Cerebellar cortex (tissue), 1 donor: ENCODE data around the gene C1QL4.
"Not testable (repeated sequence)": the region's sequence is repeated elsewhere in the genome, so short reads cannot be mapped to it uniquely, and the experiment has no call there.

ENCODE experiments used
- DNase-seq: peaks from one replicate; pipeline ENCODE4 v3.0.0-alpha.2; 2015; ENCODE audit warnings: low spot score

The C1QL4 gene

GRCh38 chr12:49333778-49334177 is 3.2 kb downstream of the C1QL4 start:
- not testable (repeated sequence) for DNase-seq

GRCh38 chr12:49332891-49333371 is 4.1 kb downstream of the C1QL4 start:
- DNase-seq = no peak

GRCh38 chr12:49332441-49332861 is 4.5 kb downstream of the C1QL4 start:
- DNase-seq = no peak

GRCh38 chr12:49331380-49332222 is 5.4 kb downstream of the C1QL4 start:
- peak; percentile 84 for DNase-seq

DNA sequence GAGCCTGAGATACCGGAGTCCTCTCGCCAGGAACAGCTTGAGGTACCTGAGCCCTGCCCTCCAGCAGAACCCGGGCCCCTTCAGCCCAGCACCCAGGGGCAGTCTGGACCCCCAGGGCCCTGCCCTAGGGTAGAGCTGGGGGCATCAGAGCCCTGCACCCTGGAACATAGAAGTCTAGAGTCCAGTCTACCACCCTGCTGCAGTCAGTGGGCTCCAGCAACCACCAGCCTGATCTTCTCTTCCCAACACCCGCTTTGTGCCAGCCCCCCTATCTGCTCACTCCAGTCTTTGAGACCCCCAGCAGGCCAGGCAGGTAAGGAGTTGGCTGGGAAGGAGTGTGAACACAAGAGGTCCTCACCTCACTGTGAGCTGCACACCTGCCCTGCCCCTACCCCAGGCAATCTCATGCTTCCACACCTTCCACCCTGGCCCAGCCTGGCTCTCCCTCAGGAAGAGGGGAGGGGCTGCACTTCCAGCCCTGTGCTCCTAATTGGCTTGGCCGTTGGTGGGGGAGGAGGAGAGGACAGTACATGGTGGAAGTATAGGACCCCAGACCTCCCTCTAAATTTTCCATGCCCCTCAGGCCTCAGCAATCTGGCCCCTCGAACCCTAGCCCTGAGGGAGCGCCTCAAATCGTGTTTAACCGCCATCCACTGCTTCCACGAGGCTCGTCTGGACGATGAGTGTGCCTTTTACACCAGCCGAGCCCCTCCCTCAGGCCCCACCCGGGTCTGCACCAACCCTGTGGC is 6.2 kb downstream of the C1QL4 start:
- DNase-seq = no peak

- DNase-seq = no peak
Observed at GRCh38 chr12:49330032-49330619, 6.9 kb downstream of the C1QL4 start.

DNA sequence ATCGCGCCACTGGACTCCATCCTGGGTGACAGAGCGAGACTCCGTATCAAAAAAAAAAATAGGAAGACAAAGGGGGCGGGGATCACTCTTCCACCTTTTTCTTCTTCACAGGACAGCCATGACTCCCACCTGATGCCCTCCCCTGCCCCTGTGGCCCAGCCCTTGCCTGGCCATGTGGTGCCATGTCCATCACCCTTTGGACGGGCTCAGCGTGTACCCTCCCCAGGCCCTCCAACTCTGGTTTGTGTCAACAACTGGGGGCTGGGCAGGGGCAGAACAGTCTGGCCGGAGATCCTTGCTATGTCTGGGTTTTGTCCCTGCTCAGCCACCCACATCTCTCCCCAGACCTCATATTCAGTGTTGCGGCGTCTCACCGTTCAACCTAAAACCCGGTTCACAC is 8.2 kb downstream of the C1QL4 start:
- no peak for DNase-seq

GRCh38 chr12:49327887-49328286 is 9.1 kb downstream of the C1QL4 start:
- no peak for DNase-seq

GRCh38 chr12:49327368-49327767 is 9.6 kb downstream of the C1QL4 start:
- DNase-seq = no peak

DNA sequence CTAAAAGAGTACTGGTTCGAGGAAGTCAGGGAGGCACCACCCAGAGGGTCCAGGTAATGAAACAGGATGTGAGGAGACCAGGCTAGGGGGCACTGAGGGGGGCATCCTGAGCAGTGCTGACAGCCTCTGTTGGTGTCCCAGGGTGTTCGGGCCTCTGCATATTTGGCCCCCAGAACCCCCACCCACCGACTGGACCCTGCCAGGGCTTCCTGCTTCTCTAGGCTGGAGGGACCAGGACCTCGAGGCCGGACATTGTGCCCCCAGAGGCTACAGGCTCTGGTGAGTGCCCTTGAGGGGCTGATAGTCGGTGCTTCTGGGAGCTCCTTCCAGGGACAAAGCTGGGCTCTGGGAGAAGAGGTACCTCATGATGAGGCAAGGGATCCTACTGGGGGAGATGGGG is 11.4 kb downstream of the C1QL4 start:
- no peak for DNase-seq

GRCh38 chr12:49323524-49324097 is 13.4 kb downstream of the C1QL4 start:
- no peak for DNase-seq

DNA sequence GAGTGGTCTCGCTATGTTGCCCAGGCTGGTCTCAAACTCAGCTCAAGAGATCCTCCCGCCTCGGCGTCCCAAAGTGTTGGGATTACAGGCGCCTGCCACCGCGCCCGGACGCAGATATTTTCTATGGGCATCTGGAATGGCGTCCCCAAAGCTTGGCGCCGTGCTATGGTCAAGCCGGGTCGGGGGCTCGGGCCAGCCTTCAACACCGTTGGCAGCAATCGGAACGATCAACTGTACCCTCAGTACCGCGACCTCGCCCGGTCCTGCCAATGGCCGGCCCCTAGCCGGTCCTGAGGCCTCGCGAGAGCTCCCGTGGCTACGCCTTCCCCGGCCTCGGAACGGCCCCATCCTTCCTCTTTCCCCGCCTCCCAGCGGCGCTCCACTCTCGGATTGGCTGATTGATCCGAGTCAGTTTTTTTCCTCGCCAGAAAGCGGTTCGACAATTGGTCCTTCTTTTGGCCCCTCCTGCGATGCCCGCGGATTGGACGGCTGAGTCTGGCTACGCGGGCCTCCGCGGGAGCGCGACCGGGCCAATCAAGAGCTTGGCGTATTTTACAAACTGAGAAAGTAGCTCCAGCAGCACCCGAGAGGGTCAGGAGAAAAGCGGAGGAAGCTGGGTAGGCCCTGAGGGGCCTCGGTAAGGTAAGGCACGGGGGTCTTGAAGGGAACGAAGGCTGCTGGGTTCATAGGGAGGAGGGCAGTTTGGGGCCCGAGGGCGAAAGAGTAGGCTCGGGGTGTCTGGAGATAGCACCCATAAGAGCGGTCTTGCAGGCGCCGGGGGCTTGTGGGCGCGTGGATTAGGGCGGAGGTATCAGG is 14.1 kb downstream of the C1QL4 start, which contains the start of gene TROAP:
TSS of gene TROAP (plus strand) at position 548 of the 816 bp plus-strand sequence. CDS start 354 bp downstream, outside the sequence.
- peak; percentile 99 for DNase-seq

DNA sequence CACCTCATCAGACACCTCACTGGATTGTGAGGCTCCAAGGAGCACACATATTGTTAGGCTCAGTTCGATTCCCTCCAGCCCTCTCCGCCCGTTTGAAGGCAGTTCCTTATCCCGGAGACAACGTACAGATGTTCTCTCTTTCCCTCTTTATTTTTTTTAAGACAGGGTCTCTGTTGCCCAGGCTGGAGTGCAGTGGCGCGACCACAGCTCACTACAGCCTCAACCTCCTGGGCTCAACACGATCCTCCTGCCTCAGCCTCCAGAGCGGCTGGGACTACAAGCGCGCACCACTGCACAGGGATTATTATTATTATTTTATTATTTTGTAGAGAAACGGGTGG is 14.7 kb downstream of the C1QL4 start:
- no peak for DNase-seq

DNA sequence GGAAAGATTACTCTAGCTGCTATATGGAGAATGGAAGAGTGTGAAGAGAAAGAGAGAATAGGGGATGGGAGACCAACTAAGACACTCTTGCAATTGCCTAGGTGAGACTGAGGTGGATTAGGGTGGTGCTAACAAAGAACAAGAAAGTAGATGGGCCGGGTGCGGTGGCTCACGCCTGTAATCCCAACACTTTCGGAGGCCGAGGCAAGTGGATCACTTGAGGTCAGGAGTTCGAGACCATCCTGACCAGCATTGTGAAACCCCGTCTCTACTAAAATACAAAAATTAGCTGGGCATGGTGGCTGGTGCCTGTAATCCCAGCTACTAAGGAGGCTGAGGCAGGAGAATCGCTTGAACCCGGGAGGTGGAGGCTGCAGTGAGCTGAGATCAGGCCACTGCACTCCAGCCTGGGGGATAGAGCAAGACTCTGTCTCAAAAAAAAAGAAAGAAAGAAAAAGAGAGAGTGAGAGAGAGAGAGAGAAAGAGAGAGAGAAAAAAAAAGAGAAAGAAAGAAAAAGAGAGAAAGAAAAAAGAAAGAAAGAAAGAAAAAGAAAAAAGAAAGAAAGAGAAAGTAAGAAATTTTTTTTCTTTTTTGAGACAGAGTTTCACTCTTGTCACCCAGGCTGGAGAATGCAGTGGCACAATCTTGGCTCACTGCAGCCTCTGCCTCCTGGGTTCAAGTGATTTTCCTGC is 16.4 kb downstream of the C1QL4 start:
- not testable (repeated sequence) for DNase-seq

DNA sequence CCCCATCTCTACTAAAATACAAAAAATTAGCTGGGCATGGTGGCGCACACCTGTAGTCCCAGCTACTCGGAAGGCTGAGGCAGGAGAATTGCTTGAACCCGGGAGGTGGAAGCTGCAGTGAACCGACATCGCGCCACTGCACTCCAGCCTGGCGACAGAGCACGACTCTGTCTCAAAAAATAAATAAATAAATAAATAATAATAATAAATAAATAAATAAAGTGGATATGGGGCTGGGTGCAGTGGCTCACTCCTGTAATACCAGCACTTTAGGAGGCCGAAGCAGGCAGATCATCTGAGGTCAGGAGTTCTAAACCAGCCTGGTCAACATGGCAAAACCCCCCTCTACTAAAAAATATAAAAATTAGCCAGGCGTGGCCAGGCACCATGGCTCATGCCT is 19.9 kb downstream of the C1QL4 start:
- not testable (repeated sequence) for DNase-seq

- DNase-seq = no peak
Observed at GRCh38 chr12:49314811-49315210, 22.2 kb downstream of the C1QL4 start.

- DNase-seq = not testable (repeated sequence)
Observed at GRCh38 chr12:49310451-49311000, 26.5 kb downstream of the C1QL4 start.

DNA sequence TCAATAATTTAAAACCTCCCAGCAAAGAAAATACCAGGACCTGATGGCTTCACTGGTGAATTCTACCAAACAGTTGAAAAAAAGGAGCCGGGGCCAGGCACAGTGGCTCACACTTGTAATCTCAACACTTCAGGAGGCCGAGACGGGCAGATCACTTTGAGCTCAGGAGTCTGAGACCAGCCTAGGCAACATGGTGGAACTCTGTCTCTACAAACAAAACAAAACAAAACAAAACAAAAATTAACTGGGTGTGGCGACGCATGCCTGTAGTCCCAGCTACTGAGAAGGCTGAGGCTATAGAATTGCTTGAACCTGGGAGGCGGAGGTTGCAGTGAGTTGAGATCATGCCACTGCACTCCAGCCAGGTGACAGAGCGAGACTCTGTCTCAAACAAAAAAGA is 27.6 kb downstream of the C1QL4 start:
- no peak for DNase-seq

DNA sequence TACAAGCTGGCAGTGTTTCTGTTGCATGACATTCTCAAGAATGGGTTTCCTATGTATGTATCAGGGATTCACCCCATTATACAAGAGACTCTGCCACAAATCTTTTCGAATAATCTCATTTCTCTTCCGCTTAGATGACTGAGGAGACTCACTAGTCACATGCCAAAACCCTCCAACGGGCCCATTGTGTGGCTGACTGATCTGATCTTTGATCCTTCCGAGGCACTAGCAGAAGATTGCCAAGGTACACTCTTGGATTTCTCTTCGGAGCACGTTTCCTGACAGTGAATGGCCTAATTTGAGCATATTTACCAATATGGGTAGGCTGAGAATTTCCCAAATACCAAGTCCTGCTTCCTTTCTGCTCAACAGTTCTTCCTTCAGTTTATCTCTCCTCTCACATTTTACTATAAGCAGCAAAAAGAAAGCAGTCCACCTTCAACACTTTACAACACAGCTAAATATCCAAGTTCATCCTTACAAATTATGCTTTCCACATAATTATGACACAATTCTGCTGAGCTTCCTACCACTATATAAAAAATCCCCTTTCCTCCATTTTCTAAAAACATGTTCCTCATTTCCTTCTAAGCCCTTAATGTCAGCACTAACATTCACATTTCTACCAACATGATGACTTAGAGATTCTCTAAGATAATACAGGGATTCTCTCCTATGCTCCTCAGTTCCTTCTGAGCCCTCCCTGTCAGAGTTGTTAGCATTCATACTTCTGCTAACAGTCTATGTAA is 31.1 kb downstream of the C1QL4 start:
- DNase-seq = no peak

- no peak for DNase-seq
Observed at GRCh38 chr12:49304161-49304560, 32.8 kb downstream of the C1QL4 start.
